IMR-90 (cell line): ENCODE results near the gene KRTAP10-1. TPM values are rescaled to one million over a fixed set of nuclear protein-coding genes. Genes with fewer than 3 reads are reported as not detected.

Experiments
- ATAC-seq: fragments of 200-7000 bp; cut with Tn5 transposase; 2 replicates; pipeline ENCODE4 v1.9.1; 2020; ENCODE audit warnings: low read depth, mild to moderate bottlenecking, moderate library complexity
- BruUV-seq: library from RNA; stranded (reverse); fragments of 400-500 nt; replicated peaks from 2 replicates; lab custom pipeline; 2021; lab: Mats Ljungman, UMichigan
- CTCF ChIA-PET: fragments of 300-600 bp; formaldehyde crosslinking; extraction: SDS; loops from one replicate; lab custom pipeline; 2021; ENCODE audit warnings: antibody characterized with exemption; lab: Yijun Ruan, JAX
- POLR2A ChIA-PET: fragments of 300-600 bp; sonication (Branson Sonifier 250); formaldehyde crosslinking; loops from one replicate; lab custom pipeline; 2022; ENCODE audit warnings: antibody characterized with exemption; ENCODE audit not compliant: unreplicated experiment; lab: Charles Lee
- DNase-seq: peaks from one replicate; pipeline ENCODE4 v3.0.0; 2013
- H2AFZ ChIP-seq: replicated peaks from 2 replicates; pipeline ENCODE3; 2013; ENCODE audit warnings: low read length, mild to moderate bottlenecking; ENCODE audit not compliant: poor library complexity
- H2AK5ac ChIP-seq: 2 replicates; pipeline ENCODE4 v1.6.1; 2013; ENCODE audit warnings: low read depth, low read length, inconsistent platforms
- H2AK9ac ChIP-seq: replicated peaks from 2 replicates; pipeline ENCODE3; 2013; ENCODE audit warnings: mild to moderate bottlenecking, low read depth, low read length, moderate library complexity; ENCODE audit not compliant: poor library complexity
- H2BK120ac ChIP-seq: 2 replicates; pipeline ENCODE4 v1.6.1; 2013; ENCODE audit warnings: low read depth, low read length, inconsistent platforms
- H2BK15ac ChIP-seq: 3 replicates; pipeline ENCODE4 v1.6.1; 2013; ENCODE audit warnings: low read depth, low read length, inconsistent platforms
- H2BK20ac ChIP-seq: 2 replicates; pipeline ENCODE4 v1.6.1; 2013; ENCODE audit warnings: low read depth, mild to moderate bottlenecking, inconsistent platforms, low read length, moderate library complexity
- H2BK5ac ChIP-seq: 2 replicates; pipeline ENCODE4 v1.6.1; 2013; ENCODE audit warnings: mild to moderate bottlenecking, low read depth, low read length, inconsistent platforms; ENCODE audit not compliant: poor library complexity, severe bottlenecking
- H3K14ac ChIP-seq: replicated peaks from 2 replicates; pipeline ENCODE4 v1.6.1; 2013; ENCODE audit warnings: low read depth, low read length, inconsistent platforms
- H3K18ac ChIP-seq: 2 replicates; pipeline ENCODE4 v1.6.1; 2013; ENCODE audit warnings: low read depth, low read length, control low read depth
- H3K23ac ChIP-seq: 2 replicates; pipeline ENCODE4 v1.6.1; 2013; ENCODE audit warnings: low read depth, low read length, inconsistent platforms
- H3K27ac ChIP-seq: 2 replicates; pipeline ENCODE4 v1.5.1; 2013; ENCODE audit warnings: mild to moderate bottlenecking, control low read depth, low read length; ENCODE audit not compliant: insufficient read depth
- H3K27me3 ChIP-seq: 2 replicates; pipeline ENCODE4 v1.6.1; 2013; ENCODE audit warnings: low read length; ENCODE audit not compliant: control insufficient read depth, insufficient read depth
- H3K36me3 ChIP-seq: 2 replicates; pipeline ENCODE4 v1.6.1; 2013; ENCODE audit warnings: low read length, mixed read lengths; ENCODE audit not compliant: control insufficient read depth, insufficient read depth
- H3K4ac ChIP-seq: 2 replicates; pipeline ENCODE4 v1.6.1; 2013; ENCODE audit warnings: low read depth, low read length, inconsistent platforms
- H3K4me1 ChIP-seq: 2 replicates; pipeline ENCODE4 v1.6.1; 2013; ENCODE audit warnings: low read length, mixed read lengths; ENCODE audit not compliant: control insufficient read depth, insufficient read depth
- H3K4me2 ChIP-seq: 2 replicates; pipeline ENCODE4 v1.6.1; 2013; ENCODE audit warnings: low read depth, mild to moderate bottlenecking, control low read depth, low read length, moderate library complexity
- H3K4me3 ChIP-seq: 2 replicates; pipeline ENCODE4 v1.5.1; 2013; ENCODE audit warnings: low read depth, mild to moderate bottlenecking, control low read depth, low read length, moderate library complexity; ENCODE audit not compliant: insufficient read depth
- H3K56ac ChIP-seq: 2 replicates; pipeline ENCODE4 v1.6.1; 2013; ENCODE audit warnings: low read length, inconsistent platforms; ENCODE audit not compliant: insufficient read depth; ENCODE audit errors: extremely low read depth
- H3K79me1 ChIP-seq, 2 experiments: 2 replicates each; pipeline ENCODE4 v1.6.1; 2013; ENCODE audit warnings: low read length in 2 of 2, inconsistent platforms in 1 of 2, low read depth in 1 of 2
- H3K9ac ChIP-seq: 2 replicates; pipeline ENCODE4 v1.6.1; 2013; ENCODE audit warnings: low read depth, low read length, control low read depth
- H3K9me1 ChIP-seq: 2 replicates; pipeline ENCODE4 v1.6.1; 2013; ENCODE audit warnings: low read length, inconsistent platforms; ENCODE audit not compliant: insufficient read depth
- H3K9me3 ChIP-seq: 2 replicates; pipeline ENCODE4 v1.6.1; 2013; ENCODE audit warnings: low read length; ENCODE audit not compliant: control insufficient read depth, insufficient read depth
- H4K20me1 ChIP-seq: 2 replicates; pipeline ENCODE4 v1.6.1; 2013; ENCODE audit warnings: low read length, inconsistent platforms; ENCODE audit not compliant: insufficient read depth
- H4K5ac ChIP-seq: 2 replicates; pipeline ENCODE4 v1.6.1; 2013; ENCODE audit warnings: mild to moderate bottlenecking, low read depth, low read length, control low read depth
- H4K8ac ChIP-seq, 2 experiments: 2 replicates each; pipeline ENCODE4 v1.6.1; 2013; ENCODE audit warnings: low read depth in 2 of 2, low read length in 2 of 2, control low read depth in 1 of 2, inconsistent platforms in 1 of 2
- H4K91ac ChIP-seq: 2 replicates; pipeline ENCODE4 v1.6.1; 2013; ENCODE audit warnings: low read depth, low read length, inconsistent platforms; ENCODE audit not compliant: insufficient read depth
- CEBPB ChIP-seq: IDR thresholded peaks from 2 replicates; pipeline ENCODE4 v1.6.1; 2012; ENCODE audit warnings: low read depth, low read length, improper control_type of control experiment
- MAZ ChIP-seq: IDR thresholded peaks from 2 replicates; pipeline ENCODE4 v1.6.1; 2012; ENCODE audit warnings: low read depth, mild to moderate bottlenecking, low read length, improper control_type of control experiment, moderate library complexity, borderline replicate concordance
- MXI1 ChIP-seq: IDR thresholded peaks from 2 replicates; pipeline ENCODE4 v1.6.1; 2012; ENCODE audit warnings: low read depth, mild to moderate bottlenecking, low read length, moderate library complexity, borderline replicate concordance
- NFE2L2 ChIP-seq: fragments of 150-350 bp; IDR thresholded peaks from 2 replicates; pipeline ENCODE4 v1.6.1; 2016; ENCODE audit warnings: low read depth, mild to moderate bottlenecking, low read length
- RCOR1 ChIP-seq: IDR thresholded peaks from 2 replicates; pipeline ENCODE4 v1.6.1; 2012; ENCODE audit warnings: mild to moderate bottlenecking, low read length, improper control_type of control experiment; ENCODE audit not compliant: insufficient replicate concordance
- RFX5 ChIP-seq: IDR thresholded peaks from 2 replicates; pipeline ENCODE4 v1.8.0; 2012; ENCODE audit warnings: low read depth, mild to moderate bottlenecking, low read length, moderate library complexity
- WGBS, 2 experiments: methylation state at CpG; one replicate each; pipeline versions ENCODE4 v1.1.5 to v1.1.7; 2013; ENCODE audit warnings: missing lambda C conversion rate in 2 of 2; ENCODE audit not compliant: insufficient read length in 1 of 2; ENCODE audit errors: extremely low coverage in 2 of 2; 5-methylcytosine and 5-hydroxymethylcytosine counted together
- dilution Hi-C: fragments of 300-500 bp; cut with HindIII; formaldehyde crosslinking; loops from one replicate; pipeline ENCODE4 v1.14.3; 2018; ENCODE audit warnings: low sequenced_read_pairs; ENCODE audit not compliant: unreplicated experiment
- in situ Hi-C: fragments of 300-500 bp; cut with MboI; formaldehyde crosslinking; loops from 3 replicates; pipeline ENCODE4 v1.14.3; 2019; ENCODE audit warnings: low sequenced_read_pairs, inconsistent platforms, mixed read lengths
- intact Hi-C: fragments of 100-400 bp; cut with micrococcal nuclease; formaldehyde crosslinking; loops from 2 replicates; pipeline ENCODE4 v1.10.0; 2022
- polyA plus RNA-seq, 3 experiments: library from polyadenylated mRNA; depleted of rRNA; stranded (reverse); fragments of >200 nt; gene quantifications; 2 replicates each; pipeline ENCODE4 v1.2.3, GENCODE V29; 2012; ENCODE audit warnings: low replicate concordance in 1 of 3
- total RNA-seq: library from RNA; depleted of rRNA; stranded (reverse); fragments of >200 nt; gene quantifications from 2 replicates; pipeline ENCODE4 v1.2.3, GENCODE V29; 2012

The KRTAP10-1 gene
- total and polyA plus RNA-seq, 2 of the 4 experiments (the other 2 are of a cell fraction): not detected

- Histone ChIP-seq H3K79me1 (no peaks in the 10 kb centered on the region), H3K18ac (no peak overlapping the region), H4K5ac (no peak overlapping the region), H3K36me3 (no peaks in the 10 kb centered on the region), H3K4ac (no peak overlapping the region), H2BK20ac (no peak overlapping the region), H2AK9ac (no peak overlapping the region), H3K4me3 (no peak overlapping the region), H3K9me1 (no peaks in the 10 kb centered on the region), H2BK5ac (no peak overlapping the region), H3K4me1 (no peaks in the 10 kb centered on the region), H3K9me3 (peaks cover 8% of the 10 kb centered on the region), H3K23ac (no peak overlapping the region), H4K91ac (no peak overlapping the region), H2BK15ac (no peak overlapping the region), H2AK5ac (no peak overlapping the region), H3K27ac (no peak overlapping the region), H2AFZ (no peak overlapping the region), H3K9ac (no peak overlapping the region), H3K56ac (no peak overlapping the region), H4K20me1 (no peaks in the 10 kb centered on the region), H3K4me2 (no peak overlapping the region), H2BK120ac (no peak overlapping the region), H3K27me3 (peaks cover 3% of the 10 kb centered on the region; the same call in 1 of the 2 replicates), H3K14ac (no peak overlapping the region), H4K8ac (no peak overlapping the region)
- intact Hi-C loops: no loop called here
- WGBS, 2 experiments: 9% methylated on average over 4 of the region's 11 CpGs; no CpG with 5 or more reads in 1 of the 2 experiments
- ChIA-PET CTCF (no interaction called here), POLR2A (no interaction called here)
- ATAC-seq: no peak
- no TSS peak for BruUV-seq
- in situ Hi-C loops: no loop called here
- dilution Hi-C loops: no loop called here
- no peak for DNase-seq
- TF ChIP-seq RFX5 (no peak), MXI1 (no peak), MAZ (no peak), CEBPB (no peak), RCOR1 (no peak), NFE2L2 (no peak)
Observed at GRCh38 chr21:44583089-44583799, 43.2 kb upstream of the KRTAP10-1 start.
